Measurements from ENCODE around the gene SNRPD3. TPM values are rescaled to one million over a fixed set of nuclear protein-coding genes. Genes with fewer than 3 reads are reported as not detected.

SNRPD3 gene
- total RNA-seq, 4 donors from 2014 or later = 107 to 176 (median 152) TPM

GRCh38 chr22:24512043-24512442 lies 43.8 kb upstream of the SNRPD3 start:
- 41 to 74% methylated on average over 3 of the region's 3 CpGs for WGBS, 2 donors

GRCh38 chr22:24513378-24514240 lies 42.2 kb upstream of the SNRPD3 start:
- intact Hi-C loops (cut with DNase I) = no loop called here
- H3K9me3 ChIP-seq = no peaks in the 10 kb centered on the region
- no peaks in the 10 kb centered on the region for H3K36me3 ChIP-seq
- TF ChIP-seq CTCF (IDR thresholded peaks at IDR 0.05) (no peak), POLR2A (IDR thresholded peaks at IDR 0.05) (no peak)
- 88 to 95% methylated on average over 6 to 8 of the region's 9 CpGs for WGBS, 2 donors
- no peak overlapping the region for H3K27ac ChIP-seq
- H3K4me1 ChIP-seq = peaks cover 10 to 40% (median 16%) of the 10 kb centered on the region in 3 donors
- no peak for DNase-seq
- no peak overlapping the region for H3K4me3 ChIP-seq
- H3K27me3 ChIP-seq = peaks cover 0 to 31% (median 0%) of the 10 kb centered on the region in 4 donors

More at GRCh38 chr22:24512043-24512442, 43.8 kb upstream of the SNRPD3 start:
- peaks cover 13 to 48% (median 21%) of the 10 kb centered on the region in 3 donors for H3K4me1 ChIP-seq
- no peak overlapping the region for H3K4me3 ChIP-seq
- no peak for TF ChIP-seq CTCF (IDR thresholded peaks at IDR 0.05)
- no peak for TF ChIP-seq POLR2A (IDR thresholded peaks at IDR 0.05)
- H3K27me3 ChIP-seq = peaks cover 0 to 31% (median 0%) of the 10 kb centered on the region in 4 donors
- no peak for DNase-seq
- H3K36me3 ChIP-seq = no peaks in the 10 kb centered on the region
- no peaks in the 10 kb centered on the region for H3K9me3 ChIP-seq
- intact Hi-C loops (cut with DNase I) = no loop called here
- no peak overlapping the region for H3K27ac ChIP-seq

GRCh38 chr22:24514241-24515026 lies 41.4 kb upstream of the SNRPD3 start:
- Histone ChIP-seq H3K4me1 (peaks cover 10 to 40% (median 16%) of the 10 kb centered on the region in 3 donors), H3K27ac (no peak overlapping the region), H3K9me3 (no peaks in the 10 kb centered on the region), H3K36me3 (no peaks in the 10 kb centered on the region), H3K4me3 (no peak overlapping the region), H3K27me3 (peaks cover 0 to 31% (median 0%) of the 10 kb centered on the region in 4 donors)
- no peak for TF ChIP-seq POLR2A (IDR thresholded peaks at IDR 0.05)
- no peak for TF ChIP-seq CTCF (IDR thresholded peaks at IDR 0.05)
- no peak for DNase-seq
- whole genome bisulfite sequencing, 2 donors = 38 to 46% methylated on average over 7 to 8 of the region's 14 CpGs
- intact Hi-C loops (cut with DNase I) = loop anchor here (5.0 kb wide), 1 partner anchor 92 kb away; no protein-coding TSS in a partner anchor

GRCh38 chr22:24515027-24515338 lies 40.8 kb upstream of the SNRPD3 start:
- Histone ChIP-seq H3K9me3 (no peaks in the 10 kb centered on the region), H3K27ac (no peak overlapping the region), H3K36me3 (no peaks in the 10 kb centered on the region), H3K27me3 (peaks cover 0 to 31% (median 0%) of the 10 kb centered on the region in 4 donors), H3K4me3 (no peak overlapping the region), H3K4me1 (peaks cover 10 to 37% (median 16%) of the 10 kb centered on the region in 3 donors)
- 98% methylated on average over 5 of the region's 8 CpGs; no CpG with 5 or more reads in 1 of the 2 donors for WGBS, 2 donors
- no peak for TF ChIP-seq POLR2A (IDR thresholded peaks at IDR 0.05)
- no peak for TF ChIP-seq CTCF (IDR thresholded peaks at IDR 0.05)
- no peak for DNase-seq
- intact Hi-C loops (cut with DNase I) = loop anchor here (5.0 kb wide), 1 partner anchor 93 kb away; no protein-coding TSS in a partner anchor
